Stimulated activated CD4-positive, alpha-beta T cell treated with anti-CD3 and anti-CD28 coated beads, TNF-alpha, amount 100 ng/mL, for 48 hours (primary cell): ENCODE data around the gene TNFRSF11A.
A peak's percentile ranks its signal among the peaks of the same experiment; 100 is the strongest.

ENCODE experiments used
- DNase-seq, 3 donors: peaks; one replicate each; pipeline ENCODE4 v3.0.0-alpha.2; 2020; ENCODE audit warnings: low read depth in 3 of 3

Gene TNFRSF11A

DNA sequence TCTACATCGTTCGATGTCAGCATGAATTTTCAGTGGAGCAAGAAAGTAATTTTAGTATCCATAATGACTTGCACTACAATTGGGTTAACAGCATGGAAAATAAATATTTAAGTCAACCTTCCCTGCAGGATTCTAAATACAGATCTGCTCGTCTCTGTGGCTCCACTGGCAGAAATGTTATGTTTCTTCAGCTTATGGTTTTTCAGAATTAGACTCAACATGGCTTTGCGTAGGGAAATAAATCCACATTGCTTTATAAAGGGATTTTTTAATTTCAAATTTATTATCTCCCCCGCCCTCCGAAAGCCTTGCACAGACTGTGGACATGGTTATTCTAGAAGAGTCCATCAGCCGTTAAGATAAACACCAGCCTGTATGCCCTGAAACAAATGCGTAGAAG, 18.2 kb downstream of the TNFRSF11A start:
- DNase-seq = no peak

DNA sequence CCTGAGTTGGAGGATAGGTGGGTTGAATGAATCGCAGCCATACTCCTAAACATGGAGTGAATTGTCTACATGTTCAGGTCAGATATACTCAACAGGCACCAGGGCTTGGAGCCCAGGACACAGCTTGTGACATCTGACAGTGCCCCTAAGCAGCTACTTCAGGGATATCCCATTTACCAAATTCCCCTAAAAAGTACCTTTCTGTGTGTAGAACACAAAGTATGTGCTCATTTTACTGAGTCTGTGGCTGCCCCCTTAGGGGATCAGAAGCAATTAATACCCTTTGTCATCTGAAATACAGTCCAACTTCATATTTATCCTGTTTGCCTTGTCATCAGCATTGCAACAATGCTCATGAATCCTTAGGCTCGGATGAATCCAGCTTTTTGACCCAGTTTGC, 20.8 kb downstream of the TNFRSF11A start:
- DNase-seq = no peak

DNA sequence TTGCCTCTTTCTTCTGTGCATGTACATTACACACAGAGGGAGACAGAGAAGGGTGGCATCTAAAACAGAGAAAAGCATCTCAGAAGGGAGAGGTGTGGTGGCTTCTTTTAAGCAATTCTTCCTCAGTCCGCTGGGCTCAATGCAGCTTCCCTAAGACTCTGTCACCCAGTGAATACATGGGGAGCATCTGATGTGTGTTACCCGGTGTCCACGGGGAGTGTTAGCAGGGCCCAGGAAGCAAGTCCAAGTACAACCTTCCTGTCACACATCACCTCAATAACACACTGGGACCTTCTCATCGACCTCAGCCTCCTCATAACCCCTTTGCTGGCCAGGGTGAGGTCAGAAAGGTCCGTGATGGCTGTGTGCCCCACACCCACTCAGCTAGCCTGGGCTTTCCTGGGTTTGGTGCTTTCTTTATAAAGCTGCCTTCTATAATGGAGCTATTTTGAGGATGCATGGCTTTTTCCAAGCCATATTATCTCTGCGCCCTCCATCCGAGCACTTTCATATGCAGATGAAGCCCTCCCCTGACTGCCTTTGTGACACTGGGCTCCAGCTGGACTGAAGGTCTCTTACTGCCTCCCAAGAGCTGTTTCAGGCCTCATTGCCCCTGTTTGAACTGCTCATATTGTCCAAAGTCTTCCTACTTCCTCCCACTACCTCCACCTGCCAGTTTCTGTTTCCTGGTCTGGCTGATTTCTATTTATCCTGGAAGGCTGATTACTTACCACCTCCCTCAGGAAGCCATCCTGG, 21.4 kb downstream of the TNFRSF11A start:
- no peak for DNase-seq

DNA sequence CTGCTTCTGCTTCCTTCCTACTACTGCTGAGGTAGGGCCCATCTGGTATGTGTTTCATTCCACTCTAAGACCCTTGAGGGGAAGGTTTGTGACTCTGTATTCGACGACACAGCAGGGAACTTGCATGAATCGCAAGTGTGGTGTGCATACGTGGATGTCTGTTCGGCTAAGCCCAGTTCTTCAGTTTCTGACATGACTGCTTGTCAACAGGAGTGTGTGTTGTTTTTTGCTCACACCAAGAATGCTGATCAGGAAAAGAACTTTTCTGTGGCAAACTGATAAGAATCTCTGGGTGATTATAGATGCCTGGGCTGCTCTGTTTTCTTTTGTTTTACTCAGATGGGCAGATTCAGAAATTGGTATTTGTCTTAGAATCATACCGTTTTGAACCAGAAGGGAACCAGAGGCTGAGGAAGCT, 22.0 kb downstream of the TNFRSF11A start:
- no peak for DNase-seq

DNA sequence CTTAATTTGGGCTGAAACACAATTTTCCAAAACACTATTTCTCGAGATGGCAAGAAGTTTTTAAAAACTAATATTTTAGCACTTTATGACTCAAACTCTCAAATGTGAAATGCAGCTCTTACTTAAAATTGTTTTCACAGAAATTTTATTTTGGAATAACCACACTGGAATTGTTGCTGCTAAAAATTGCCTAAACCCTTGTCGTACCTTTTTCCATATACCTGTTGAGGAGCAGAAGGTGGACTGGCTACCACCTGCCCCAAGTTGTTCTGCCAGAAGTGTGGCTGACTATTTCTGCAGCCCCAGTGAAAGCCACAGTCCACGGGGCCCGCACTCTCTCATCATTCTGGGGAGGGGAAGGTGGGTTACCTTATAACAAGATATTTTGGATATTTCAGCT, 23.4 kb downstream of the TNFRSF11A start:
- no peak for DNase-seq

DNA sequence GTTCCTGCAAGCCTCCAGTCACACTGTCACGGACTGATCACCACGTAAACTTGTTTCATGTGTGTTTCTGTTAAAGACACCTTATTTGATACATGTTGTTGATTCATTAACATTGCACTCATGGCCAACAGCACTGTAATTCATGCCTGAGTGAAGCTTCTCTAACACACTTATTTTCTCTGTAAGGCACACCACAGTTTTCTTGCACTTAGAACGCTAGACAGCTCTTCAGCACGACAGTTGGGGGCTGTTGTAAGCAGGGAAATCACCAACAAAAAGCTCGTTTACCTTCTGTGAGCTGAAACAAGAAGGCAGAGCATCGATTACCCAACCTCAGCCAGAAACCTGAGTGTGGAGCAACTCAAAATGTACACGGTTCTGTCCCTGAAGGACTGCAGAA, 28.1 kb downstream of the TNFRSF11A start:
- DNase-seq = no peak

DNA sequence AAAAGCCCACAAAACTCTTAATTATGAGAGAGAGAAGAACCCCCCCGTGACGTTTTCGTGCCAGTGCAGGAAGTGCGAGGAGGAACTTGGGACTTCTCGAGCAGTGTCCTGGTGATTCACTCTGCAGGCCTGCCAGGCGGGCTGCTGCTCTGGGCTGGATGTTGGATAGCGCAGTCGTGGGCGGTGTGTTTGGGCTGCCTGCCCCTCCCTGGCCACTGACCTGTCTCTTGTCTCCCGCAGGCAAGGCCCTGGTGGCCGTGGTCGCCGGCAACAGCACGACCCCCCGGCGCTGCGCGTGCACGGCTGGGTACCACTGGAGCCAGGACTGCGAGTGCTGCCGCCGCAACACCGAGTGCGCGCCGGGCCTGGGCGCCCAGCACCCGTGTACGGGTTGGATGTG, 29.0 kb downstream of the TNFRSF11A start:
- no peak for DNase-seq

DNA sequence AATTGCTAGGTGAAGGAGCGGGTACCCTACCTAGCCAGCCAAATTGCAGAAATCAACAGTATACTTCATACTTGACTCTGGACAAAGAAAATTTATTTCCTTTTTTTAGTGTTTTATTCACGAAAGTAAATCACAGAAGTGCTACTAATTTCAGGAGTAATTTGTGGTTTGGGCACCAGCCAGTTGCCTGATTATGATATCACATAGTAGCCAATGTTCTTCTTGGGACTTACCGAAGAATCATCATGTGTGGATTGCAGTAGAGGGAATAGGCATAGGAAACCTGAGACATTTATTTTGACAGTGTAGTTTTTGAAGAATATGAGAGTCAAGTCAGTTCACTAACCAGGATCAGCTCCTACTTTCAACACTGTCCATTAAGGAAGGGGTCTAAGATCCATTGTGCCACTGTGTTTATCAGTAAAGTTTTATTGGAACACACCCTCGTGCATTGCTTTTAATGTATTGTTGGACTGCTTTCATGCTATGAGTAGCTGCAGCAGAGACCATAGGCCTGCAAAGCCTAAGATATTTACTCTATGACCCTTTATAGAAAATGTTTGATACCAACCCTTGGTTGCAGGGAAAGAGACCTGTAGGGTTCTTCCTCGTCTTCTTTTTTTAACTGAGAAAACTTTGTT, 32.1 kb downstream of the TNFRSF11A start:
- no peak for DNase-seq

DNA sequence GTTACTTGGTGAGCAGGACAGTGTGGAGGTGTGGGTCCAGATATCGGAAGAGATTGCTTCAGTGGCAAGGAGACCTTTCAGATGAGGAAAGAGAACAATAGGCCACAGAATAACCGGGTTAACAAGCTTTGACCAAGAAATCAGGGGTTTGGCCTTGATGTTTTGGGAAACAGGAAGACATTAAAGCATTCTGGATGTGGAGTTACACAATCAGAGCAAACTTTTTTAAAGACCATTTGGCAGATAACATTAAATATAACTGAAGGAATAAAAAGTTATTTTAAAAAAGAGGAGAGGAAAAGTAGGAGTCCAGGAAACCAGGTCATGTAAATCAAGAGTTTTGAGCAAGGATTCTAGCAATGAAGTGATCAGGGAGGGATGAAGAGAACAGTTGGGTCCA, 35.7 kb downstream of the TNFRSF11A start:
- no peak for DNase-seq

DNA sequence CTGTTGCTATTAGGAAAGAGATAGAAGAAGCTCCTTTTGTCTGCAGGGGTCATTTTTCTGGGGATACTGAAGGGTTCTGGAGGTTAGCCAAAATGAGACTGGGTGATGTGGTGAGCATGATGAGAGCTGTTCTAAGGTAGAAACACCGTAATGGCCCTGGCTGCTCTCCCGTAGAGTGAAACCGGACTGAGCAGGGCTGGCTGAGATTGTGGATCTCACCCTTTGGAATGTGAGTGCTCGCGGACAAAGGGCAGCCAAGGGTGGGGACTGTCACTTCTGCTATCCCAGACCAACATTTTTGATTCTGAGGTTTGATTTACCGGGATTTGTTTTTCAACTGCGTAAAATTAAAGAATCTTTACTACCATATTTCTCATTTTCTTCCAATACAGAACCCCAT, 36.2 kb downstream of the TNFRSF11A start:
- DNase-seq = no peak

DNA sequence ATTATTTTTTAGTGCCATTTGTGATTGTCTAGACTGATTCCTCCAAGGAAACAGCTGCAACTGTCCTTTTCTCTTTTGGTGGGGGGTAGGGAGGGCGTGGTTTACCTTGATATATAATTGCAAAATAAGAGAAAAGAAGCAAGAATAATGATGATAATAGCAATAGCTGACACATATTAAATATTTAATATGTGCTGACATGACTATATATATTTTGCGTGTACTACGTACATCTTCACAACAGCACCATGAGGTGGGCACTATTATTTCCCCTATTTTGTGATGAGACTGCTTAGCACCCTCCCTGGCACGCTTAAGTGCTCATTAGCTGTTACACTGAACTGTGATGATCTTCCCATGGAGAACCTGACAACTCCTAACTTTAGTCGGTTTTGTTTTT, 39.4 kb downstream of the TNFRSF11A start:
- no peak for DNase-seq

DNA sequence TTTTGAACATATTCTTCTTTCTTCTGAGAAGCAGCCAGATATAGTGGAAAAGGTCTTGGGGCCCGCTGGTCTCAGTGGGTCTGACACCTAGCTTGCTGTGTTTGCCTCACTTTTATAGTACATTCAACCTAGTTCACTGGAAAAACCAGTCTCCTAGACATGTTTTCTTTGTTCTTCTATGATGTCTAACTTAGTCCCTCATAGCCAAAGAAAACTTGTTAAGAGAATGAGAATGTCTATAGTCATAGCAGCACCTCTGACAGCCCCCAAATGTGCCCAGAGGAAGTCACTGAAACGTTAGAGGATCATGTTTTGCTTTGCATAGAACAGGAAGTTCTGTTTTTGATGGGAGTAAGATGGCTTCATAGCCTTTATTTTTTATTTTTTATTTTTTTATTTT, 40.3 kb downstream of the TNFRSF11A start:
- DNase-seq = peak in 1 of 3 donors; percentile 4

DNA sequence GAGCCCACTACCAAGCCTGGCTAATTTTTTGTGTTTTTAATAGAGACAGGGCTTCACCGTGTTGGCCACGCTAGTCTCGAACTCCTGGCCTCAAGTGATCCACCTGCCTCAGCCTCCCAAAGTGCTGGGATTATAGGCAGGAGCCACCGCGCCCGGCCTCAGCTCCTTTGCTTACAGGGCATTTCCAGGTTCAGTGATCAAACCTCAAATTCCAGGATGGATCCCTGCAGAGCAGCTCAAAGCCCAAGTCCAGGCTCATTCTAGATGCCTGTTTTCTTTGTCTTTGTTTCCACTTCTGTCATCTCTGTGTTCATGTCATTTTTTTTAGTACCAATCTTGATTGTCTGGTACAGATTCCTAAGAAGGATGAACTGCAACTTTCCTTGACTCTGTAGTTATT, 41.9 kb downstream of the TNFRSF11A start:
- no peak for DNase-seq

DNA sequence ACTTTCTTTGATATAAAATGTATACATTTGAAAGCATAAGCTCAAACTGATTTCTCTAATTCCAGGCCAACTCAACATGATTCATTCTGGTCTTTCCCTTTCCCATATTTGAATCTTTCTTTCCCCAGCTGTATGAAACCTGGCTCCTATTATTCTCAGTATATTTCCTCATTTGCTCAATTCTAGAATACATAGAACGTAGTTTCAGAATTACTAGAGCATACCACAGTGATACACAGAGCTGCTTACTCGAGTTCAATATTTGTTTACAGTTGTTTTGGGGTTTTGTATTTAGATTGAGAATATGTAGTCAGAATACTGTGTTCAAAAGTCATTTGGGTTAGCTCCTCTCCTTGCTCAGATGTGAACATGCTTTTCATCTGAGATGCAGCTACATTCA, 43.0 kb downstream of the TNFRSF11A start:
- no peak for DNase-seq

DNA sequence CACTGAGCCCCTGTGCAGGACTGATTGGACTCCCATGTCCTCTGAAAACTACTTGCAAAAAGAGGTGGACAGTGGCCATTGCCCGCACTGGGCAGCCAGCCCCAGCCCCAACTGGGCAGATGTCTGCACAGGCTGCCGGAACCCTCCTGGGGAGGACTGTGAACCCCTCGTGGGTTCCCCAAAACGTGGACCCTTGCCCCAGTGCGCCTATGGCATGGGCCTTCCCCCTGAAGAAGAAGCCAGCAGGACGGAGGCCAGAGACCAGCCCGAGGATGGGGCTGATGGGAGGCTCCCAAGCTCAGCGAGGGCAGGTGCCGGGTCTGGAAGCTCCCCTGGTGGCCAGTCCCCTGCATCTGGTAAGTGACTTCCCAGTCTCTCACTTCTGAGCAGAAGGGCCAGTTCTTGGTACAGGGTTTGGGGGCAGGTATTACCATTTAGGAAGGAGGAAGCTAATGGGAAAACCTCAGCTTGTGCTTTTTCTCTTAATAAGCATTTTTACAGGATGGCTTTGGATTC, 44.1 kb downstream of the TNFRSF11A start:
- no peak for DNase-seq

DNA sequence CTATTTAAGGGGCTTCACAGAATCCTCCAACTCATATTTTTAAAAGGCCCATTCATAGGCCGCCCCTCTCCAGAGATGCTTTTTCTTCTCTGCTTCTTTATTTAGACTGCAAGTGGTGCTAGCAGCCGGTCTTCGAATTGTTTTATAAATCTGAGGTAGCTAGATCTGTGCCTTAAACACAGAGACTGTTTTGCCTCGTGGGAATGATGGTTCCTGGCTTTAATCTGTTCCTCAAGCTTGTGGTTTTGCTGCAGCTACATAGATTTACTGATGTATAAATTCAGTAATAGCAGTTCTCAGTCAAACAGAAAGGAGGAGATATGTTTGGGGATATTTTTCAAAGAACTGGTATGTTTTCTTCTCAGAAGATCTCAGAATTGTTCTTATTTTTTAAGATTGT, 45.3 kb downstream of the TNFRSF11A start:
- no peak for DNase-seq

DNA sequence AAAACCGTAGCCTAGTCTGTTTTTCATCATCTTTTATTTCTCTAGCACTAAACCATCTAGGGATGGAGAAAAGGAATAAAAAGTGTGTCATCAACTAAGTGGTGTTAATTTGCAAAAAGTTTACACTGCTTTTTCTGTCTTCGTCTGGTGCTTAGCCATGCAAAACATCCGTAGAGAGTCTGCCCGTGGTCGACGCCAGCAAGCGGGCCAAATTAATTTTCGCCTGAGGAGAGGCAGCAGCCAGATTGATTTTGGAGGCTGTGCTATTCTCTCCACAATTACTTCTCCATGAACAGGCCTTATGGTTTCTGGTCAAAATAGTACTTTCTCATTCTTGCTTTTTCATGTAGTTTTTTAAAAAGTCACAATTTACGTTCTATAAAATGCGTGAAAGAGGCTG, 46.3 kb downstream of the TNFRSF11A start:
- DNase-seq = no peak

DNA sequence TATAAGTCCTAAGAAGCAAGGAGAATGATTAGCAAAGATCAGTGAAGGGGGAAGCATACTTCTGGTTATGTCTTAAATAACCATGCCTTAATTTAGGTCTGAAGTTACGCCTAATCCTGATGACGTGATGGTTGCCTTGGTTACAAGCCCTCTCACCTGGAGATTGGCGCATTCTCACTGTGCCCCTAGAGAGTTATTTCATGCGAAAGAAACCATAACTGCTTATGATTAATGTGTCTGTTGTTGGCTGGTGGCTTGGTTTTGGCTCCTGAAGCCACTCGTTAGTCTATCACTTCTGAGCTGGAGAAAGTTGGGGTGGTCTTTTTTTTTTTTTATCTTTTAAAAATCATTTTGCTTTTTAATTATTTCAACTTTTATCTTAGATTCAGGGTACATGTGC, 47.0 kb downstream of the TNFRSF11A start:
- no peak for DNase-seq

DNA sequence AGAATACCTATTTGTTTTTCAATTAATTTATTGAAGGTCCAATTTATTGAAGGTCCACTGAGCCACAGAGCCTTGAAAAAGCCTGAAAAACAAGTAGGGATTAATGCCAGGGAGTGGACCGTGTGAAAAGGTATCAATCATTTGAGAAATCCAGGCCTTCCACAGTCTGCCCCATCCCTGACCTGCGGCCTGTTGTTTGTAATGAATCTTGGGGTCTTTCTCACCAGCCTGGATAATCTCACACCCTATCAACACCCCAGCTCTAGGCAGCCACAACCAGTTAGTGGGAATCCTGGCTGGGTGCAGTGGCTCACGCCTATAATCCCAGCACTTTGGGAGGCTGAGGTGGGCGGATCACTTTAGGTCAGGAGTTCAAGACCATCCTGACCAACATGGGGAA, 47.8 kb downstream of the TNFRSF11A start:
- DNase-seq = no peak

DNA sequence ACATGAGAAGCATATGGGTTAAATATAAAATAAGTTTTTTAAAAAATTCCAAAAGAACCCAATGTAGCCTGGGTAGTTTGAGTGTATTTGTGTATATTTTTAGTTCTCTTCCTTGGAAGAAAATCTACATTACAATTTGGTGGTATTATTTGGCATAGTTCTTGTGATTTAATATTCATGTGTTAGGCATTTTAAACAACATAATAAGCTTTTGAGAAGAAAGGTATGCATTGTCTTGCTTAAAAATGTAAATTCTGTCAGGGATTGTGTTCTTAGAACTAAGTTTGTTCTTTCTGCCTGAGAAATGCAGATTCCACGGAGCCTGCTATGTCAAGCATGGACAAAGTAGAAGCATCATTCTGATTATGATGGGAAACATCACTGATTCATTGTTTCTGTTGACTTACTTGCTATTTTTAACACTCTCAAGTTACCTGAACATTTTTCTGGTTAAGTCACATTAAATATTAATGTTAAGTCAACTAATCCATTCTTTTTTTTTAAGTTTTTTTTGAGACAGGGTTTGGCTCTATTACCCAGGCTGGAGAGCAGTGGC, 49.4 kb downstream of the TNFRSF11A start:
- no peak for DNase-seq

DNA sequence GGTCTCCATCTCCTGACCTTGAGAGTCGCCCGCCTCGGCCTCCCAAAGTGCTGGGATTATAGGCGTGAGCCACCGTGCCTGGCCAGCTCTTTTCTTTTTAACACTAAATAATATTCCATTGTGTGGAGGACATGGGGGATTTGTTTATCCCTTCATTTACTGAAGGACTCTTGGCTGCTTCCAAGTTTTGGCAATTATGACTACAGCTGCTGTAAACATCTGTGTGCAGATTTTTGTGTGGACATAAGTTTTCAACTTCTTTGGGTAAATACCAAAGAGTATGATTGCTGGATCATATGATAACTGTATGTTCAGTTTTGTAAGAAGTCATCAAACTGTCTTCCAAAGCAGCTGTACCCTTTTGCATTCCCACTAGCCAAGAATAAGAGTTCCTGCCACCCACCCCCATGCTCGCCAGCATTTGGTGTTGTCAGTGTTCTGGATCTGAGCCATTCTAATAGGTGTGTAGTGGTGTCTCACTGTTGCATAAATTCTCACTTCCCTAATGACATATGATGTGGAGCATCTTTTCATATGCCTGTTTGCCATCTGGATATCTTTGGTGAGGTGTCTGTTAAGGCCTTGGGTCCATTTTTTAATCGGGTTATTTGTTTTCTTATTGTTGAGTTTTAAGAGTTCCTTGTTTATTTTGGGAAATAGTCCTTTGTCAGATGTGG, 52.2 kb downstream of the TNFRSF11A start:
- DNase-seq = no peak

DNA sequence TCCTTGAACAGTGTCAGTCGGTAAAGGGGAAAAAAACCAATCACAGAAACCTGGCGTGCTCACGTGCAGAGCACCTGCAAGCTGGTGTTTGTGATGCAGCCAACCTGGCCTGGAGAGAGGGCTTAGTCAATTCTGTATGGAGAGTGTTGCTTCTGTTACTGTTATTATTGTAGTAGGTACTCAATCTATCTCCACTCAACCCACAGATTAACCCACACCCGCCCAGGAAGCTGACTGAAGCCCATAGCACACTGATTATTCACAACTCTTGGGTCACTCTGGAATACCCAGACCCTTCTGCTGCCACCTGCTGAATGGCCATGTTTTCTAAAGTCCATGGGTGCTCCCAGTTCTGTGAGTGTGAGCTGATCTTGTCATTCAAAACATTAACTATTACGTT, 53.9 kb downstream of the TNFRSF11A start:
- no peak for DNase-seq

DNA sequence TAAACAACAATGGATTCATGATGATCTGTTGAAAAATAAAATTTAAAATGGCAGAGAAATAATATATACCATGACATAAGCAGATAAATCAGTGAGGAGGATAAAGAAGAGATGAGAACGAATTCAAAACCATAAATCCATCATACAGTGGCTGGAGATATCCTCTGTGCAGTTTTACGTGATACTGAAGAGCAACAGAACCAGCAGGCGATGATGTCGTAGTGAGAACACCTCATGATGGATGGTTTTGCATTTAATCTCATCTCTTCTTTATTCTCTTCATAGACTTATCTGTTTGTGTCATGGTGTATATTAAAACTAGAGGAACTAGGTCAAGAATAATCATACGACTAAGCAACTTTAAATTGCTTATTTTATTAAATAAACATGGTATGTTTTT, 56.3 kb downstream of the TNFRSF11A start:
- DNase-seq = no peak
